Bronchial epithelial cell (primary cell): Measurements from ENCODE around the gene OLFML2B. TPM values are rescaled to one million over a fixed set of nuclear protein-coding genes. Genes with fewer than 3 reads are reported as not detected.

Experiments
- DNase-seq: peaks from one replicate; pipeline ENCODE4 v3.0.0-alpha.2; 2010; ENCODE audit warnings: low read depth
- FAIRE-seq: peaks from 2 replicates; lab custom pipeline; 2011; peaks lifted over from hg19 to GRCh38; lab: Jason Lieb, UNC
- H3K27me3 ChIP-seq: 2 replicates; pipeline ENCODE4 v1.5.1; 2011; ENCODE audit warnings: low read length; ENCODE audit not compliant: control insufficient read depth, insufficient read depth
- H3K36me3 ChIP-seq: 2 replicates; pipeline ENCODE4 v1.5.1; 2011; ENCODE audit warnings: low read length; ENCODE audit not compliant: control insufficient read depth, insufficient read depth
- H3K4me3 ChIP-seq: 2 replicates; pipeline ENCODE4 v1.5.1; 2011; ENCODE audit warnings: mild to moderate bottlenecking, low read depth, low read length, control low read depth
- CTCF ChIP-seq: IDR thresholded peaks from 2 replicates; pipeline ENCODE4 v1.5.1; 2011; ENCODE audit warnings: mild to moderate bottlenecking, moderate library complexity, low read length, control low read depth, inconsistent platforms; ENCODE audit not compliant: insufficient read depth, severe bottlenecking
- total RNA-seq: library from RNA; depleted of rRNA; stranded (reverse); fragments of >200 nt; gene quantifications from 2 replicates; pipeline ENCODE4 v1.2.1, GENCODE V29; 2014

Gene OLFML2B
- total RNA-seq, 1 donor from 2014 or later, result not detected

DNA sequence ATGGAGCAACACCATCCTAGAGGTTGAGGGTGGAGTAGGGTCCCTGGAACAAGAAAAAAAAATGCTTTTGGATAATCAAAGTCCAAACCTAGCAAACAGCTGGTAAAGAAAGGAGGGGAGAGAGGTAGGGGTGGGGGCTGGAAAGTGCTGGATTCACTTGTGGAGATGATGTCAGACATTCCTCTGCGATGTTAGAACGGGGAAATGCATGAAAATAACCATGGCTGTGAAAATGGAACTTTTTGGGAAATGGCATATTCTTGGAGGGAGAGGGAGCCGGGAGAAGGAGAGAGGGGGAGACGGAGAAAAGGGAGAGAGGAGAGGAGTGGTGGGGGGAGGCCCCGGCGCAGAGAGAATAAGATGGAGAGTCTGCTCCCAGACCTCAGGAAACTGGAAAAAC lies 53.6 kb downstream of the OLFML2B start:
- Histone ChIP-seq H3K36me3 (no peaks in the 10 kb centered on the region), H3K4me3 (no peak overlapping the region), H3K27me3 (no peaks in the 10 kb centered on the region)
- no peak for TF ChIP-seq CTCF
- FAIRE-seq (no peak), DNase-seq (no peak)

DNA sequence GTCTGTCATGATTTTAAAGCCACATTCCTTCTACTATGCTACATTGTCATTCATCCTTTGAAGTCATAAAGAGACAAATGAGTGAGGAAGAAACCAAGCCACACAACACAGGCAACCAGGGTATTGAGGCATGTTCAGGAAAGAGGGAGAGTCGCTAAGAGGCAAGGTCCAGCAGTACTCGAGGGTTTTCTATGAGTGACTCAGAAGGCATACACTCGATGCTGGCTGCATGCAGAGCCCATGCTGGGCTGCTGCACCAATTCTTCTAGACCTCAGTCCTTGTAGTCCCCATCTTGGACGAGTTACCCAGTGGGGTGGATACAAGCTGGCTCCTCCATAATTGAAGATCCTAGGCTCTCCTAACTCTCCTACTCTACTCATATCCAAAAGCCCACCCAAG lies 57.6 kb downstream of the OLFML2B start:
- H3K36me3 ChIP-seq, result no peaks in the 10 kb centered on the region
- FAIRE-seq (no peak), DNase-seq (no peak)
- no peaks in the 10 kb centered on the region for H3K27me3 ChIP-seq
- H3K4me3 ChIP-seq, result no peak overlapping the region
- TF ChIP-seq CTCF, result no peak

DNA sequence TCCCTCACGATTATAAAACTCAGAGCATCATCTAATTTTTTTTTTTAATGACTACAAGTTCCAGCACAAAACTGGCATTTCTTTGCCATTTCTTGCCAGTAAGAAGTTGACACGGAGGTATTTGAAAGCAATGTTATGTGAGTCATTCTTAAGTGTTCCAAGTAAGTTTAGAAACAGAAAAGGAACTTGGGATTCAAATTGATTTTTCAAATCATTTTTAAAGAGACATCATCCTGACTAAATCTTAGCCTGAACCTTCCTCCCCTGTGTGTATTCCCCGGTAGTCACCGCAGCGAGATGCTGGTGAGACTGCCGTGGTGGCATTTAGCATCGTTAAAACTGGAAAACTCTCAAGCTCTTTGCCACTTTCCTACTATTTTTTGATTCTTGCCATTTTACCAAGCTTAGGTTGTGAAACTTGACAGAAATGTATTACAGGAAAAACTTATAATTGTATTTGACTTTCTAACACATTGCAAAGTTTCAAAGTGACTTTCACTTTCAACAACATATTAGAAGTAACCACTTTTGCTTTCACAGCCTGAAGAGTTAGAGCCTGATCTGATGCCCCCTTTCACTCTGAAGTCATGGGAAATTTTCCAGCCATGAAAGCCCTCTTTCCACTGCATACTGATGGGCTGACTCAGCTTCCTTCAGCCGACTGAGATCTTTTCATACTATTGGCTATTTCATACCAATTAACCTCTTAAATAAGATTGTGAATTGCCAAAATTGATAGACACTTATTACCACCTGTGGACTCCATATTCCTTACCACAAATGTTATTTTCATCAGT lies 61.4 kb downstream of the OLFML2B start:
- no peak overlapping the region for H3K4me3 ChIP-seq
- no peaks in the 10 kb centered on the region for H3K27me3 ChIP-seq
- H3K36me3 ChIP-seq, result peaks cover 4% of the 10 kb centered on the region
- DNase-seq (peak; percentile 72), FAIRE-seq (no peak)
- TF ChIP-seq CTCF, result no peak

- H3K27me3 ChIP-seq, result no peaks in the 10 kb centered on the region
- TF ChIP-seq CTCF, result no peak
- H3K4me3 ChIP-seq, result no peak overlapping the region
- DNase-seq, result peak; percentile 20
- peaks cover 4% of the 10 kb centered on the region for H3K36me3 ChIP-seq
- no peak for FAIRE-seq
Measured at GRCh38 chr1:161958425-161958824, 65.2 kb downstream of the OLFML2B start.

DNA sequence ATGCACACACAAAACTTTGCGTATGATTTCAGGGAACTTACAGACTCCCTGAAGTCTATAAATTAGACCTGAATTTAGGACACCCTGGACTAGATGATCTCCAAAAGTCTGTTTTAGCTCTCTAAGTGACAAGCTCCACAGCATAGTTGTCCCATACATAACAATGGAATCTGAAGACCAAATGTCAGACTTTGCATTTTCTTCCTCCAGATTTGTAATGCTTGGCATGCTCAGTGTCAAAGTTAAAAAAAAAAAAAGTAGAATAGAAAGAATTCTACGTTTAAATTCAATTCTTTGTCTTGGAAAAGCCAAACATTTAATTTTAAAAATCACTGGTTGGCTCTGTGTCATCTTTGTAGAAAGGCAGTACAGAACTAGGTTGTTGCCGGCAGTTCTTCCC lies 66.7 kb downstream of the OLFML2B start:
- TF ChIP-seq CTCF, result no peak
- no peak for DNase-seq
- peaks cover 4% of the 10 kb centered on the region for H3K36me3 ChIP-seq
- no peak overlapping the region for H3K4me3 ChIP-seq
- FAIRE-seq, result no peak
- no peaks in the 10 kb centered on the region for H3K27me3 ChIP-seq

GRCh38 chr1:161956097-161956496 lies 67.6 kb downstream of the OLFML2B start:
- no peak for TF ChIP-seq CTCF
- DNase-seq, result no peak
- no peak for FAIRE-seq
- Histone ChIP-seq H3K27me3 (no peaks in the 10 kb centered on the region), H3K36me3 (peaks cover 4% of the 10 kb centered on the region), H3K4me3 (no peak overlapping the region)
